Stimulated activated CD8-positive, alpha-beta memory T cell treated with anti-CD3 and anti-CD28 coated beads, Interleukin-12 subunit alpha, Interleukin-12 subunit beta, amount 100 ng/mL, for 1 hour (primary cell): ENCODE data around the gene LTBP2.

Experiments
- DNase-seq: peaks from one replicate; pipeline ENCODE4 v3.0.0-alpha.2; 2020; ENCODE audit warnings: low read depth

Gene LTBP2

GRCh38 chr14:74638066-74638465 lies 26.0 kb upstream of the LTBP2 start:
- DNase-seq: no peak

GRCh38 chr14:74637178-74637550 lies 25.1 kb upstream of the LTBP2 start:
- no peak for DNase-seq

DNA sequence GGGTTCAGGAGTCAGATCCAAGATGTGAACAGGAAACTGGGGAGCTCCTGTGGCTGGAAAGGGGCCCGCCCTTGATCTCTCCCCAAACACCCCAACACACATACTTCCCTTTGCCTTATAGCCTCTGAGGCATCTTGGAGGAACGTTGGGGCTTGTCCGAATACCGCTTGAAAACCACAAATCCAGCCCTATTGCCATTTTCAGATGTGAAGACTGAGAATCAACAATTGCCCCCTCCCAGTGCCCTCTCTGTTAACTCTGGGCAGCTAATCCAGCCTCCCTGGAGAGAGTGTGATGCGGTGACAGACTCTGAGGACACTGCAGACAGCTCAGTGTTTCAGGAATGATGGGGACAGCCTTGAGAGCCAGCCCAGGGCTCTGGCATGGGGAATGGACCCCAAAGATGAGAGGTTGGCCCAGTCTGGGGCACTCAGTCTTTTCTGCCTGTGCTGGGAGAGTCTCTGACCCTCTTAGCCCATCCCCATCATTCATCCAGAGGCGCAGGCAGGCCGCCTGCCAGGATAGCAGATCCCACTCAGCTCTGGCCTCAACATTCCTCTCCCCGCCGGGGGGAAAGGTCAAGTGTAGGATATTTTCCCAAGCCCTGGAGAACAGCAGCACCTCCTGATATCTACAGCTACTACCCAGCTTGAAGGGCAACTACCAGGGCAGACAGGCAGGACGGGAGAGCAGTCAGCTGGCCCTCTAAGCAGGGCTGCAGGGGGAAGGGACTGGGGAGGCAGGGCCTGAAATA lies 24.6 kb upstream of the LTBP2 start:
- no peak for DNase-seq

GRCh38 chr14:74635847-74636246 lies 23.8 kb upstream of the LTBP2 start:
- no peak for DNase-seq

- DNase-seq: no peak
Observed at GRCh38 chr14:74634964-74635363, 22.9 kb upstream of the LTBP2 start.

DNA sequence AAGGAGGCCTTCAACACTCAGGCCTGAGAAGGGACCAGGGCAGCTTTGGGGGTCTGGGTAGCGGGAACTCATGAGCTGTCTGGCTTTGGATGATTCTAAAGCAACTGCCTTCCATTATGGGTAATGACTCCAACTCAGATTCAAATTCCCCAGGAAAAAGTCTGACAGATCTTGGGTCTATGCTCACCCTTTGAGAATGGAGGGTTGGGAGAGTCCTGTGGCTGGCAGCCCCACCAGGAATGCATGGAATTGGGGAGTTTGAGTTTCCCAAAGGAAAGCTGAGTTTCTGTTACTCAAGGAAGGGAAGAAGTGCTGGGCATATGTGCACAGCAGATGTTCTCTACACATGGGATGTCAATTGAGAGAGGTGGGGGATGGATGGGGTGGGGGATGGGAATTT lies 22.4 kb upstream of the LTBP2 start:
- DNase-seq: no peak

DNA sequence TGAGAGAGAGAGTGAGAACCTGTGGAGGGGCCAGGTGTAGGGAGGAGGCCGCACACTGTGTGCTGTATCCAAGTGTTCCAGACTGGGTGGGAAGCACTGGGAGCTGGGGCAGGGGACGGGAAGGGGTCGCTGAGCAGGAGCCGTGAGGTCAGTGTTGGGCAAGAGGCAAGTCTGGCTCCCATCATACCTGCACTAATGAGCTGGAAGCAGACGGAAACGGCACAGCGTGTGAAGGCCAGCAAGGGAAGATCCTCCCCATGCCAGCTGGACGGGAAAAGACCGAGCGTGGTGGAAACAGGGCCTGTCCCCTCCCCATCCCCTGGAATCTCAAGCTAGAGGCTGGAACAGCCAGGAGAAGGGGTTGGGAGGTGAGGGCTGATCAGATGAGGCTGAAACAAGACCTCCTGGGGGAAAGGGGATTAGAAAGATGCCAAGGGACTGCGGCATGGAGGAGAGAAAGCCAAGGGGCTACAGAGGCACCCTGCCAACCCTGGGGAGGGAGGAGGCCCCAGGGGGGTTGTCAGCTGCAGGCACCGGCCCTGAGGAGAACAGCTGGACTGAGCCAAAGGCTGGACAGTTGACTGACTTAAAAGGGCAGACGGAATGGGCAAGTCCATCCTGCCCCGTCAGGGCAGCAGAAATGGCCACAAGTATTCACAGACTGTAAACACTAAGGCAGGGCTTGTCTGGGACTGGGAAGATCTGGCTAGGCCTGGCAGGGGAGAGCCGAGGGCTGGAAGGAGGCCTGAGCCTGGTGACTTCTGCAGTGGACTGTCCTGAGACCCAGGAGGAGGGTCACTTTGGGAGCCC lies 19.0 kb upstream of the LTBP2 start:
- DNase-seq: no peak

- DNase-seq: no peak
Observed at GRCh38 chr14:74628418-74628817, 16.4 kb upstream of the LTBP2 start.

DNA sequence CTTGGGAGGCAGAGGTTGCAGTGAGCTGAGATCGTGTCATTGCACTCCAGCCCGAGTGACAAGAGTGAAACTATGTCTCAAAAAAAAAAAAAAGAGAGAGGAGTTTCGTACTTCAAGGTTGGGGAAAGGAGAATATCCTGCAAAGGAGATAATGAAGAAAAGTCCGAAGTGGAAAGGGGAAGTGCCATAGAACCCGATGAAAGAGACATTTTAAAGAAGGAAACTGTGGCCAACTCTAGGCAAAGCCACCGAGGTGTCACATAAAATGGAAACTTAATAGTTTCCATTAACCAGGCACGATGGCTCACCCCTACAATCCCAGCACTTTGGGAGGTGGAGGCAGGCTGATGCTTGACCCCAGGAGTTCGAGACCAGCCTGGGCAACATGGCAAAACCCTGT lies 15.0 kb upstream of the LTBP2 start:
- DNase-seq: no peak

DNA sequence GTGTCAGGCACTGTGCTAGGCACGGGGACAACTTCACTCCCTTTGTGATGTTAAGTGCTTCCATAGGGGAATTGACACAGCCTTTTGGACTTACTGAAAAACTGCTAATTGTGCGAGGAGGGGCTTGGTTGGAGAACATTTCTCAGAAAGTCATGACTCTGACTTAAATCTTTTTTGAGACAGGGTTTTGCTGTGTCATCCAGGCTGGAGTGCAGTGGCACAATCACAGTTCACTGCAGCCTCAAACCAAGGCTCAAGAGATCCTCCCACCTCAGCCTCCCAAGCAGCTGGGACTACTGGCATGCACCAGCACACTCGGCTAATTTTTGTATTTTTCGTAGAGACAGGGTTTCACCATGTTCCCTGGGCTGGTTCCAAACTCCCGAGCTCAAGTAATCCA lies 10.2 kb upstream of the LTBP2 start:
- DNase-seq: no peak

- no peak for DNase-seq
Observed at GRCh38 chr14:74621556-74621955, 9.5 kb upstream of the LTBP2 start.

GRCh38 chr14:74620923-74621322 lies 8.9 kb upstream of the LTBP2 start:
- no peak for DNase-seq

DNA sequence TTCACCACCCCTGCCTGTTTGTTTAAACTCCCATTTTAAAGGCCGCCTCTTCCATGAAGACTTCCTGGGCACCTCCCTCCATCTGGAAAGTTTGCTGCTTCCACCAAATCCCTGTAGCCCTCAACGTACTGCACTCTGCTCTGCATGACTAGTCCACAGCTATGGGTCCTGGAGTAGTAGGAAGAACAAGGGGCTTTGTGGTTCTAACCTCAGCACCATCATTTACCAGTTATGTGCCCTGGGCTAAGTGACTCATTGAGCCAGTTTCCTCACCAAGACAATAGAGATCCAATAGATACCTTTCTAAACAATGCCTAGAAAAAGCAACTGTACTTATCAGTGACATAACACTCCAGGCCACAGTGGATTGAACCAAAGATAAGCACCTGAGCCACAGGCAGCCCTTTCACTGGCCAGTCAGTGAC lies 8.5 kb upstream of the LTBP2 start:
- no peak for DNase-seq

DNA sequence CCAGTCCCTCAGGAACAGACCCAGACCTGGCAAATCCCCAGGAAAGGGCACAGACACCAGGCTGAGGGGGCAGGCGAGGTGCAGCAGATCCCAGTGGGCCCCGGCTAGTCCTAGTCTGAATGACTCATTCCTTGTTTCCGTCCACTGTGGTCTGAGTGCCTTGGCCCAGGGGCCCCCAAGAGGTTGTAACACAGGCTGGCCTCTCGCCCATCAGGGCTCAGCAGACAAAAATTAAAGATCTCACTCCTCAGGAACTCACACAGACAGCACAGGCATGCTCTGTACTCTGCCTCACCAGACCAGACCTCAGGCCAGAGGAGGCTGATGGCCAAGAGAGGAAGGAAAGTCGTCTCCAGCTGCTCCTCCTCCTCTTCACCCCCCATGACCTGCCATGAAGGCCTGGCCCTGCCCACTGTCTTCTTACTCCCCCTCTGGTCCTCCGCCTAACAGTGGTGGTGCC lies 7.7 kb upstream of the LTBP2 start:
- DNase-seq: no peak

- peak; percentile 54 for DNase-seq
Observed at GRCh38 chr14:74618078-74618952, 6.3 kb upstream of the LTBP2 start.

DNA sequence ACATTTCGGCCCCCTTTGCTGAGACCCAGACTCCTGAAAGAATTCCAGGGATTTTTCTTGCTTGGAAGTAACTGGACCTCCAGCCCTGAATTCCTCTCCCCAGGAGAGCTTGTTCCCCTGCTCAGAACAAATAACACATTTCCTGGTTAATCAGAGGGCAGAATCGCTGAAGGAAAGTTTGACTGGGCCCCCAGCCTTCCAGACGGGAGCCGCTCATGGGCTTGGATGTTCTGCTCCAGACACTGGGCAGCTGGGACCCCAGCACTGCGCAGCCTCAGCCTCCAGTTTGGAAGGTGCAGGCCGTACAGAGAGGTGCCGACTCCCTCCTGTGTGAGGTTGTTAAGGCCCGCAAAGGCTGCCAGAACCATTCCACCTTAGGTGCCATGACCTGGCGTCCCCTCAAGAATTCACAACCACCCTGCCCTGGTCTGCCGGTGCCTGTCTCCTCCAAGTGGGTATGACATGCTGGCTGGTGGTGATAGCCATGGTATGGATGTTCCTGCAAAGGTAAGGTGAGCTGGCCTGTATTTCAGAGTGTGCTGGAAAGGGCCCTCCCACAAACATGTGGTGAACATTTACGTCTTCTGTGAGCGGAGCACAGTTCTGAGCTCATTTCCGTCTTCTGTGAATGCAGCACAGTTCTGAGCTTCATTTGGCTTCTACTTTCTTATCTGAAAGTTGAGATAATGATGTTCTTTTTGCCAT lies 5.1 kb upstream of the LTBP2 start:
- no peak for DNase-seq

DNA sequence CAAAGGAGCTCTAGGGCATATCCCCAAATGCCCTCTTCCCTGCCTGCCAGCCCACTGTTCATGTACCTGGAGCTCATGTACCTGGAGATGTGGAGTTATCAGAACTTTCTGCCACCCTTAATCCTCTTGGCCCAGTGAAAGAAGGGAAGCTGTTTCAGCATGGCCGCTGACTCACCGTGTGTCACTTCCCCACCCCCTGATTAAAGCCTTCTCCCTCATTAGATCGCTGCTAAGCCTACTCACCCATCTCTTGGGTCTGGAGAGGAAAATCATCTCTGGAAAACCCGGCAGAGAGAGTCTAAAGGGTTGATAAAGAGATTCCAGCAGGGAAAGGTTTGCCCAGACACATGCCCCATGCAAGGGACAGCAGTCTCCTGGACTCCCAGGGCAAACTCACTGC lies 4.5 kb upstream of the LTBP2 start:
- no peak for DNase-seq

DNA sequence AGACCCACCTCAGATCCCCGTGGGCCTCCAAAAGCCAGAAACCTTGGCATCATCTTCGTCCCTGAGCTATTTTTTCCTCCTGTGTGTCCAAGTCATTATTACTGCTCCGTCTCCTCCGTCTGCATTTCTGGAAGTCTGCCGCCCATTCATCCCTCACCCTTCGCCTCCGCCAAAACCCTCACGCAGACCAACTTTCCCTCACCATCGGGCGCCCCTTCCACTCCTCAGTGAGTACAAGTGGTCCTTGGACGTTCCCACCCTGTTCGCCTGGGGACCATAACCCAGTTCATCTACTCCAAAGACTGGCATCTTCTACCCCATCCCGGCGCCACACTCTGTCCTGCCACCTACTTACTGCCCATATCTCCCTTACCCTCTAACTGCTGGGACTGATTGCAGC lies 3.7 kb upstream of the LTBP2 start:
- DNase-seq: no peak

GRCh38 chr14:74614508-74615495 lies 2.8 kb upstream of the LTBP2 start:
- no peak for DNase-seq

DNA sequence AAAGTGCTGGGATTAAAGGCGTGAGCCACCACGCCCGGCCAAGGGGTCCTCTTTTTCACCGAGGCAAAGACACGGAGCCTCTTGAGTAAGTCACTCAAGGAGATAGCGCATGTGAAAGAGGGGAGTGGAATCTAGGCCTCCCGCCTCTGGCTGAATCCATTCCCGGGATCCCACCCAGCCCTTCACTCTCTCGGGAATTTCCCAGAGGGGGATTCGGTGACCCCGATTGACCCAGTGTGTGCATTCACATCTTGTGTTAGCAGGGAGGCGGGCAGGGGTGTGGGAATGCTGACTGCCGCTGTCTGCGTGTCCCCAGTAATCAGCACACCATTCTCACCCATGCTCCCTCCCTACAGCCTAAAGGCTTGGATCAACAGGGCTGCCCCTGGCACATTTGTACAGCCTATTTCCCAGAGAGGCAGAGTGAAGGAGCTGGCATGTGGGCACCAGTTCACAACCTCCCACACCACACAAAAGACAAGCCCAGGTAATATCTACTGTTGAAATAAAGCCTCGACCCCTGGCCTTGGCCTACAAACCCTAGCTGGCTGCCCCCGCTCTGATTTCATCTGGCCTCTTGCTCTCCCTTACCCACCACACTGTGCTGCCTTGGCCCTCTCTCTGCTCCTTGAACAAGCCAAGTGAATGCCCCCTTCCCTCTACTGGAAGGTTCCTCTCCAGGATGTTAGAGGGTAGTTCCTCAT lies 1.3 kb upstream of the LTBP2 start:
- DNase-seq: no peak
